SKM-1 (cell line): Measurements from ENCODE around the gene ATCAY.

Experiments used
- DNase-seq: peaks from one replicate; lab custom pipeline; 2025; ENCODE audit not compliant: unreplicated experiment; lab: John Stamatoyannopoulos, UW

Gene ATCAY

DNA sequence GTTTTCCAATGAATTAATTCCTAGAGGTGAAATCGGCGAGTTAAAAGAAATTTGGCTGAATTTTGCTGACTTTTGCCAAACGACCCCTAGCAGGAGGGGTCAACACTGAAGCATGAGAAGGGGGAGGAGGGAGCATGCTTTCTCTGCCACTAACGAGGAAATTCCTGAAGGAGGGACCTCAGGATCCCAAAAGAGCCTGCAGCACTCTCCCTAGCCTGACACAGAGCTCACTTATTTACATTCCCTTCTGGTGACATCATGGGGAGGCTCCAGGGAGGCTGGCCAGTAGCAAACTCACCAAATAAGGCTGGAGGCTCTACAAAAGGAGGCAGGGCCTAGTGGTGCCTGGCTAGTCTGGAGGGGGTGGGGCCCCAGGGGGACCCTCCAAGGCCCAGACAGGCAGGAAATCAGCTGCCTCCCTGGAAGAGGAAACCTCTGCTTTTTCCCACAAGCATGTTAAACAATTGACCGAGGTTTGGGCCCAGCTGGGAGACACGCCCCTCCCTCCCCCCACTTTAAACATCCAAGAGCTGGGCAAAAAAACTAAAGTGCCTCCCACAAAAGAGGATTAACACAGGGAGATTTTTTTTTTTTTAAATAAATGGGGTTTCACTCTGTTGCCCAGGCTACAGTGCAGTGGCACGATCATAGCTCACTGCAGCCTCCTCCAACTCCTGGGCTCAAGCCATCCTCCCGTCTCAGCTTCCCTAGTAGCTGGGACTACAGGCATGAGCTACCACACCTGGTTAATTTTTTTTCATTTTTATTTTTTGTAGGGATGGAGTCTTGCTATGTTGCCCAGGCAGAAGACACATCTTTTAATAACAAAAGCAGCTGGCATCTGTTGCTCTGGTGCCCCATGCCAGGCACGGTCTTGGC, 88.3 kb downstream of the ATCAY start:
- DNase-seq, result no peak

DNA sequence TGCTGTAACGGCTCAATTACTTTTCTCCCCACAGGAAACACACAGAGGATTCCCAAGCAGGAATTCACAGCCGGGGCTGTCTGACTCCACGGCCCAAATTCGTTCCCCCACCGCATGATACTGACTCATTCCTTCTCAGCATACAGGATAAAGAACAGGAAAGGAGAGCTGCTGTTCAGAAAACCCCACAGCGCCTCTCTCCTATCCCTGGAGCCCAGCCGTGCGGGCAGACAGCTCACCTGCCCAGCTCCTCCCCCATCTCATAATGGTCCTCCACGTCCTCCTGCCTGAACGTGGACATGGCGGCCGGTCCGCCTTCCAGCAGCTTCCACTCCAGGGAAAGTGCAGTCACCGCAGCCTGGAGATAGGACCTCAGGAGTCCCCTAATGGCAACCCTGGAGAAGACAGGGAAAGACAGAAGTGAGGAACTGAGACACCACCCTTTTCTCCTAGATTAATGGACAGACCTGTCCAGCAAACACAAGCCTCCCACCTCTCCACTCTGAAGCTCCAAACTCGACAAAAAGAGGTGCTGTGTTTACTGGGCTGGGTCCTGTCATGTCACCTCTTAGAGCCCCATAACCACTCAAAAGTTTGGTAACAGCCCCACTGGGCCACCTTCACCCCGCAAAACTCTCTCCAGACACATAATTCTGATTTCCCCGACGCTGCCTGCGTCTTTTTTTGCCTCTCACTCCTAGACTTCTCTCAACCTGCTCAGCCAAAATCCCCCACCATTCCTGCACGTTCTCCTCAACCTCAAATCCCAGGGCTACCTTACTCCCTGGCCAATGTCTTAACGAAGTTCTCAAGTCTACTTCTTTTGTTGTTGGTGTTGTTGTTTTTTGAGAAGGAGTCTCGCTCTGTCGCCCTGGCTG, 89.2 kb downstream of the ATCAY start:
- no peak for DNase-seq

DNA sequence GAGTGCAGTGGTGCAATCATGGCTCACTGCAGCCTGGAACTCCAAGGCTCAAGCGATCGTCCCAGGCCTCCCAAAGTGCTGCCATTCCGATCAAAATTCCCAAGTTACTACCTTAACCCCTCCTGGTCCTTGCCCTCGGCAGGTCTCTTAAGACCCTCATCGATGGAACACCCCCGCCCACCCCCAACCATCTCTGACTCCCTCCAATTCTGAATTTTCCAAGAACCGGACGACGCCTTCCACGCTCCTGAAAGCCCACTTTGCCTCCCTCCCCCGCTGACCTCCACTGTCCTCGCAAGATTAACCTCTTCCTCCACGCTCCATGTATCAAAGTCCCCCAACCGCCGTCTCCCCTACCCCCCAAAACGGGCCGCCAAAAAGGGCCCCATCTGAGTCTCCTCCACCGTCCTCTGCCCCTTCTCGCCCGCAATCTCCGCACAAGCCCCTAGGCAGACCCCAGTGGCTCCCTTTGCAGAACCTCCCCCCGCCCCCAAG, 89.9 kb downstream of the ATCAY start:
- DNase-seq, result no peak

DNA sequence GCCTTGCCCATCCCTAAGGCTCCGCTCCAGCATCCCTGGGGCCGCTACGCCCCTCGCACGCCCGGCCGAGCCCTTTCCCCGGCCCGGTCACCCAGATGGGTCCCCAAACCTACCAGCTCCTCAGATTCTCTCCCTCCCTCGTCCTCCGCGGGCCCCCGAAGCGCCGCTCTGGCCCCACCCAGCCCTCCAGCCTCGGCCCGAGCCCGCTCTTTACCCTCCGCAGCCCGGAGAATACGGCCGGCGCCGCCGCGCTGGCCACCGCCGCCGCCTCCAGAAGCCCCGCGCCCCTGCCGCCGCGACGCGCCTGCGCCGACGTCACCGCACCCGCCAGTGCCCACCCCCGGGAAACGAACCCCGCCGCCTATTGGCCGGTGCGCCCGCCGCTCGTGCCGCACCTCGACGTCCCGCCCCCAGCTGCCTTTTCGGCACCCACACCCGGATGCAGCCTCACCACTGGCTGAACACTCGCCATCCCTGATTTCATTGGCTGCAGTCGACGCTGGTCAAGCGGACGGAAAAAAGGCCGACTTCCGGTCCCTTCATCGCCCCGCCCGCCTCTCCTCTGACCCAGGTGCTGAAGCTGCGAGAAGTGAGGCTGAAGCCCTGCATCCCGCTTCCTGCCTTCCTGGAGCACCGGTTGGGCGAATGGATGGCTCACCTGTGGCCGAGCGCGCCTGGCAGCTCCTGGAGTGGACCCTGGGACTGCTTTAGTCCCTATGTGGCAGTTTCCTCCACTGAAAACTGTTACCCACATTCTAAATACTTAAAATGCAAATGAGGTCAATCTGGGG, 90.5 kb downstream of the ATCAY start, which contains the start of gene DAPK3:
Gene DAPK3, minus strand, starts transcription at position 292 of the 791 bp plus-strand sequence. CDS start 1,364 bp downstream, outside the sequence.
- DNase-seq, result peak; percentile 98

DNA sequence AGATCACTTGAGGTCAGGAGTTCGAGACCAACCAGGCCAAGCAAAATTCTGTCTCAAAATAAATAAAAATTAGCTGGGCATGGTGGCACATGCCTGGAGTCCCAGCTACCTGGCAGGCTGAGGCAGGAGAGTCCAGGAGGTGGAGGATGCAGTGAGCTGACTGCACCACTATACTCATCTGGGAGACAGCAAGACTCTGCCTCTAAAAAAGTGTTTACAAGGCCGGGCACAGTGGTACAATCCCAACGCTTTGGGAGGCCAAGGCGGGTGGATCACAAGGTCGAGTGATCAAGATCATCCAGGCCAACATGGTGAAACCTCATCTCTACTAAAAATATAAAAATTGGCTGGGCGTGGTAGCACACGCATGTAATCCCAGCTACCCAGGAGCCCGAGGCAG, 94.7 kb downstream of the ATCAY start:
- no peak for DNase-seq

DNA sequence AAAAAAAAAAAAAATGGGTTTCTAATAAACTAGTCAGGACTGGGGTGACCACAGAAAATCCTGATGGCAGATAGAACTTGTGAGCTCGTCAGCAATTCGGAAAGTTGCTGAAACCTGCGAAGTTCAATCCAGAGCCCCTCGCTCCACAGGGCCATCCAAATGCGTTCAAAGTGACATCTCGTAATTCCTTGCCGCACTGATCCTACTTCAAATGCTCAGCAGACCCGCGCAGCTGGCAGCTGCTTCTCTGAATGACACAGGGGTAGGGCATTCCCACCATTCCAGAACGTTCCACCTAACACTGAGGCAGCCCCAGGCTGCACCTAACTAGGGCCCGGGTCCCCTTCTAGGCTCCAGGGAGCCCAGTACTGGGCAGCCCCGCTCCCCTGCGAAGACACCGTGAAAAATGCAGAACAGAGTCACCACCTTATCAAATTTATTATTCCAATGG, 95.2 kb downstream of the ATCAY start:
- DNase-seq, result no peak

DNA sequence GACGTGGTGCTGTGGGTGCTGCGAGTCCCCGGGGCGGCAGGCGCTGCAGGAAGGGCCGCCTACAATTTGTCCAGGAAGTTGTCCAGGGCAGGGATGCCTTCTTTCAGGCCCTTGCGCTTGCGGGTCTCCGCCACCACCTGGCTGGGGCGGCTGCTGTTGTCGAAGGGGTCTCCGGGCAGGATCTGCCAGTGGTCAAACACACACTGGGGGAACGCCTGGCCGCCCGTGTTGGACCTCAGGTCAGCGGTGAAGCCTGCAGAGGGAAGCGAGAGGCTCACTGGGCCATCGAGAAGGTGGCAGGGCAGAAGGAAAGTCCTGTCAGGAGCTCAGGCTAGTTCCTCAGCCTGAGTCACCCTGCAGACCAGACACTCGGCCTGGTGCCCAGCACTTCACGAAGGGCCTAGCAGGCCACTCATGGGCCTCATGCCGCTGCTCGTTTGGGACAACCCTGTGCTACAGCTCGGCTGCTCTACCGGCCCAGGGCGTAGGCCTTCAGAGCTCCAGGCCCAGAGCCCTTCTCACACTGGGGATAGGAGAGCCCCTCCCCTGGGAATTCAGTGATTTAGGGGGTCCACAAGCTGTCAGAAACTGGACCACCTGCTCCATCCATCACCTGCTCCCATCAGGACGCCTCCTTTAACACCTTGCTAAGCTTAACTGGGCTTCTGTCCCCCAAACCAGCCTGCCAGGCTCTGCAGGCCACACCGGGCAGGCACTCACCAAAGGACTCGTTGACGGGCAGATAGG, 96.2 kb downstream of the ATCAY start:
- no peak for DNase-seq
